Uterus (tissue), 2 donors: ENCODE results near the gene ZNF3.

Source experiments
- CTCF ChIP-seq, 4 experiments: fragments of 200-600 bp in 2 of 4; fragments of 450-650 bp in 2 of 4; sonication (generic) in 2 of 4; IDR thresholded peaks; one replicate each; pipeline ENCODE4 v1.5.1; 2016 to 2019; ENCODE audit warnings: antibody characterized with exemption in 4 of 4, mild to moderate bottlenecking in 2 of 4, moderate library complexity in 1 of 4
- POLR2A ChIP-seq, 2 donors: fragments of 450-650 bp; IDR thresholded peaks; one replicate each; pipeline ENCODE4 v1.6.1; 2016; ENCODE audit warnings: antibody characterized with exemption in 2 of 2, mild to moderate bottlenecking in 1 of 2, moderate library complexity in 1 of 2

GRCh38 chr7:100027197-100027596 lies 54.3 kb downstream of the ZNF3 start:
- TF ChIP-seq CTCF (IDR thresholded peaks at IDR 0.05) (no peak), POLR2A (IDR thresholded peaks at IDR 0.05) (no peak)
